KMS-11 (cell line): ENCODE data around the gene NIPBL.

ENCODE experiments used
- H2AFZ ChIP-seq: fragments of 200-600 bp; sonication (generic); 2 replicates; pipeline ENCODE4 v1.6.1; 2016; ENCODE audit warnings: antibody characterized with exemption, mixed run types, low read depth
- H3K27ac ChIP-seq: fragments of 200-600 bp; sonication (generic); 2 replicates; pipeline ENCODE4 v1.6.1; 2016; ENCODE audit warnings: mild to moderate bottlenecking, mixed run types
- H3K27me3 ChIP-seq: fragments of 200-600 bp; sonication (generic); 2 replicates; pipeline ENCODE4 v1.6.1; 2017; ENCODE audit warnings: mild to moderate bottlenecking, low read depth, mixed run types, moderate library complexity; ENCODE audit not compliant: insufficient read depth
- H3K36me3 ChIP-seq: fragments of 200-600 bp; sonication (generic); 2 replicates; pipeline ENCODE4 v1.6.1; 2017; ENCODE audit warnings: mild to moderate bottlenecking, mixed run types; ENCODE audit not compliant: insufficient read depth
- H3K4me1 ChIP-seq: fragments of 200-600 bp; sonication (generic); 2 replicates; pipeline ENCODE4 v1.6.1; 2016; ENCODE audit warnings: mild to moderate bottlenecking, low read depth, mixed run types; ENCODE audit not compliant: poor library complexity, severe bottlenecking
- H3K4me2 ChIP-seq: fragments of 200-600 bp; sonication (generic); 2 replicates; pipeline ENCODE4 v1.7.0; 2016; ENCODE audit warnings: mild to moderate bottlenecking, mixed run types
- H3K4me3 ChIP-seq: fragments of 200-600 bp; sonication (generic); IDR thresholded peaks from 2 replicates; pipeline ENCODE4 v1.6.1; 2017; ENCODE audit warnings: low read depth, low read length, mixed read lengths; ENCODE audit not compliant: insufficient read depth
- H3K79me2 ChIP-seq: fragments of 200-600 bp; sonication (generic); 2 replicates; pipeline ENCODE4 v1.6.1; 2016; ENCODE audit warnings: low read depth, mixed run types; ENCODE audit not compliant: insufficient read depth
- H3K9ac ChIP-seq: fragments of 200-600 bp; sonication (generic); 2 replicates; pipeline ENCODE4 v1.6.1; 2016; ENCODE audit warnings: mild to moderate bottlenecking, mixed run types
- H4K20me1 ChIP-seq: fragments of 200-600 bp; sonication (generic); 2 replicates; pipeline ENCODE4 v1.6.1; 2016; ENCODE audit warnings: mild to moderate bottlenecking, mixed run types; ENCODE audit not compliant: insufficient read depth
- TF ChIP-seq, protein P1 (sequence below): fragments of 200-600 bp; sonication (generic); conservative IDR thresholded peaks from 2 replicates; pipeline ENCODE4 v1.6.1; 2017; ENCODE audit warnings: low read depth, mild to moderate bottlenecking, antibody characterized with exemption, low read length, moderate library complexity, mixed read lengths

Gene NIPBL

DNA sequence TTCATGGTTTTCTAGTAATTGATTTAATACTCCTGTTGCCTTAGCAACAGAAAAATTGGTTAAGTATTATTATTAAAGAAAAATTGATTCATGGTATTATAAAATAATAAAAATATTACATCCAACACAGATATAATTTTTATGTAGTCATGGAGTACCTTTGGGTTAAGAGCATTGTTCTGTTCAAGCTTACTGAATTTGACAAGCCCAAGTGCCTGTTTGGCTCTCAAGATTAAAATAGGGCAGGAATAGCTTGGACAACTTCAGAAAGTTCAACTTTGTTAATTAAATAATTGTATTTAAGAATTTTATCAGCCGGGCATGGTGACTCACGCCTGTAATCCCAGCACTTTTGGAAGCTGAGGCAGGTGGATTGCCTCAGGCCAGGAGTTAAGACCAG is 82.0 kb downstream of the NIPBL start:
- TF ChIP-seq, protein P1, sequence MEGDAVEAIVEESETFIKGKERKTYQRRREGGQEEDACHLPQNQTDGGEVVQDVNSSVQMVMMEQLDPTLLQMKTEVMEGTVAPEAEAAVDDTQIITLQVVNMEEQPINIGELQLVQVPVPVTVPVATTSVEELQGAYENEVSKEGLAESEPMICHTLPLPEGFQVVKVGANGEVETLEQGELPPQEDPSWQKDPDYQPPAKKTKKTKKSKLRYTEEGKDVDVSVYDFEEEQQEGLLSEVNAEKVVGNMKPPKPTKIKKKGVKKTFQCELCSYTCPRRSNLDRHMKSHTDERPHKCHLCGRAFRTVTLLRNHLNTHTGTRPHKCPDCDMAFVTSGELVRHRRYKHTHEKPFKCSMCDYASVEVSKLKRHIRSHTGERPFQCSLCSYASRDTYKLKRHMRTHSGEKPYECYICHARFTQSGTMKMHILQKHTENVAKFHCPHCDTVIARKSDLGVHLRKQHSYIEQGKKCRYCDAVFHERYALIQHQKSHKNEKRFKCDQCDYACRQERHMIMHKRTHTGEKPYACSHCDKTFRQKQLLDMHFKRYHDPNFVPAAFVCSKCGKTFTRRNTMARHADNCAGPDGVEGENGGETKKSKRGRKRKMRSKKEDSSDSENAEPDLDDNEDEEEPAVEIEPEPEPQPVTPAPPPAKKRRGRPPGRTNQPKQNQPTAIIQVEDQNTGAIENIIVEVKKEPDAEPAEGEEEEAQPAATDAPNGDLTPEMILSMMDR: no peak
- H3K79me2 ChIP-seq: no peaks in the 10 kb centered on the region; the same call in 1 of the 2 replicates
- no peak overlapping the region for H2AFZ ChIP-seq
- no peaks in the 10 kb centered on the region for H3K27me3 ChIP-seq
- H3K4me1 ChIP-seq: no peaks in the 10 kb centered on the region
- no peaks in the 10 kb centered on the region for H4K20me1 ChIP-seq
- H3K4me2 ChIP-seq: no peak overlapping the region
- H3K36me3 ChIP-seq: no peaks in the 10 kb centered on the region; the same call in 1 of the 2 replicates
- no peak overlapping the region for H3K4me3 ChIP-seq
- H3K9ac ChIP-seq: no peak overlapping the region
- no peak overlapping the region for H3K27ac ChIP-seq

DNA sequence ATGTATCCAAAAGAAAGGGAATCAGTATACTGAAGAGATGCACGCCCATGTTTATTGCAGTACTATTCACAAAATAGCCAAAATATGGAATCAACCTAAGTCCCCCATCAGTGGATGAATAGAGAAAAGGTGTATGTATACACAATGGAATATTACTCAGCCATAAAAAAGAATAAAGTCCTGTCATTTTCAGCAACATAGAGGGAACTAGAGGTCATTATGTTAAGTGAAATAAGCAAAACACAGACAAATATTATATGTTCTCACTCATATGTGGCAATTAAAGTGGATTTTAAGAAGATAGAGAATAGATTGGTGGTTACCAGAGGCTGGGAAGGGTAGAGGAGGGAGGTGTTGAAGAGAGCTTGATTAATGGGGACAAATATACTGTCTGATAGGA is 88.6 kb downstream of the NIPBL start:
- Histone ChIP-seq H3K4me1 (no peaks in the 10 kb centered on the region), H3K4me3 (no peak overlapping the region), H3K36me3 (no peaks in the 10 kb centered on the region; the same call in none of the 2 replicates), H2AFZ (no peak overlapping the region), H3K27me3 (no peaks in the 10 kb centered on the region), H3K79me2 (no peaks in the 10 kb centered on the region), H3K9ac (no peak overlapping the region), H3K27ac (no peak overlapping the region), H3K4me2 (no peak overlapping the region), H4K20me1 (no peaks in the 10 kb centered on the region)
- TF ChIP-seq, protein P1: no peak

DNA sequence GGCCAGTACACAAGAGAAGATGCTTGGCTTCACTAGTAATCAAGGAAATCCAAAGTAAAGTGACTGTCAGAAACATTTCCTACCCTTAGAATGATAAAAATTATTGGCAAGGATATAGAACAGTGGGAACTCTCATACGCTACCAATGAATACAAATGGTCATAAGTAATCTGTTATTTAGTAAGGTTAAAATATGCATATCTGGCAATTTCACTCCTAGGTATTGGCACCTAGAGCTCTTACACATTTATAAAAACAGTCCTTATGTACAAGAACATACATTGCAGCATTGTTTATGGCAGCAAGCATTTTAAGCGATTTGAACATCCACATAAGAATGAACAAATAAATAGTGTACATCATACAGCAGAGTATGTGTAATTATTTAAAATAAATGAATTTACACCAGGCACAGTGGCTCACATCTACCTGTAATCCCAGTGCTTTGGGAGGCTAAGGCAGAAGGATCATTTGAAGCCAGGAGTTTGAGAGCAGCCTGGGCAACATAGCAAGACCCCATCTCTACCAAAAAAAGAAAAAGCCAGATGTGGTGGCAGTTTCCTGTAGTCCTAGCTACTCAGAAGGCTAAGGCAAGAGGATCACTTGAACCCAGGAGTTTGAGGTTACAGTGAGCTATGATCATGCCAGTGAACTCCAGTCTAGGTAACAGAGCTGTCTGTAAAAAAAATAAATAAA is 93.3 kb downstream of the NIPBL start:
- no peak overlapping the region for H2AFZ ChIP-seq
- no peaks in the 10 kb centered on the region for H3K27me3 ChIP-seq
- no peak overlapping the region for H3K27ac ChIP-seq
- H3K4me1 ChIP-seq: no peaks in the 10 kb centered on the region
- H3K36me3 ChIP-seq: no peaks in the 10 kb centered on the region
- TF ChIP-seq, protein P1: no peak
- H4K20me1 ChIP-seq: no peaks in the 10 kb centered on the region
- H3K4me2 ChIP-seq: no peak overlapping the region
- H3K9ac ChIP-seq: no peak overlapping the region
- no peak overlapping the region for H3K4me3 ChIP-seq
- H3K79me2 ChIP-seq: no peaks in the 10 kb centered on the region

DNA sequence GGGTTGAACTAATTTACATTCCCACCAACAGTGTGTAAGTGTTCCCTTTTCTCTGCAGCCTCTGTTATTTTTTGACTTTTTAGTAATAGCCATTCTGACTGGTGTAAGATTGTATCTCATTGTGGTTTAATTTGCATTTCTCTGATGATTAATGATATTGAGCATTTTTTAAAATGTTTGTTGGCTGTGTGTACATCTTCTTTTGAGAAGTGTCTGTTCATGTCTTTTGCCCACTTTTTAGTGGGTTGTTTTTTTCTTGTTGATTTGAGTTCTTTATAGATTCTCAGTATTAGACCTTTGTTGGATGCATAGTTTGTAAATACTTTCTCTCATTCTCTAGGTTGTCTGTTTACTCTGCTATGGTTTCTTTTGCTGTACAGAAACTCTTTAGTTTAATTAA is 101.6 kb downstream of the NIPBL start:
- Histone ChIP-seq H3K79me2 (peaks cover 7% of the 10 kb centered on the region; the same call in 1 of the 2 replicates), H2AFZ (no peak overlapping the region), H4K20me1 (no peaks in the 10 kb centered on the region), H3K4me3 (no peak overlapping the region), H3K27ac (no peak overlapping the region), H3K4me2 (no peak overlapping the region), H3K4me1 (no peaks in the 10 kb centered on the region), H3K9ac (no peak overlapping the region), H3K36me3 (no peaks in the 10 kb centered on the region), H3K27me3 (no peaks in the 10 kb centered on the region)
- TF ChIP-seq, protein P1: no peak
